Measurements from ENCODE around the gene SNTA1. TPM values are rescaled to one million over a fixed set of nuclear protein-coding genes. Genes with fewer than 3 reads are reported as not detected.
A peak's percentile ranks its signal among the peaks of the same experiment; 100 is the strongest.

Gene SNTA1
- total and polyA plus RNA-seq, 9 of the 15 experiments (the other 6 are each of a cell fraction or from before 2014, with no cell fraction given): 1.2 to 40.8 (median 20.3) TPM

GRCh38 chr20:33489495-33490022 is 46.0 kb upstream of the SNTA1 start (continued):
- TF ChIP-seq NFIX (CRISPR knock-in tag; IDR thresholded peaks at IDR 0.05; ENCODE audit: low read depth) (no peak), MTF1 (CRISPR knock-in tag; IDR thresholded peaks at IDR 0.05; ENCODE audit: borderline replicate concordance) (no peak), THAP12 (CRISPR knock-in tag; IDR thresholded peaks at IDR 0.05) (peak; percentile 85; the same call in 1 of the 2 replicates), VEZF1 (CRISPR knock-in tag; IDR thresholded peaks at IDR 0.05) (peak; percentile 72), DPF2 (IDR thresholded peaks at IDR 0.05) (peak; percentile 53), SP2 (IDR thresholded peaks at IDR 0.05; ENCODE audit: extremely low read depth, low read depth, low read length, poor library complexity, severe bottlenecking) (no peak), RBM14 (IDR thresholded peaks at IDR 0.05; ENCODE audit: borderline replicate concordance, insufficient read depth, low read depth, low read length) (no peak), SAFB (IDR thresholded peaks at IDR 0.05; ENCODE audit: borderline replicate concordance, low read depth, low read length) (peak; percentile 88), EGR1 (conservative IDR thresholded peaks at IDR 0.05) (no peak; the same call in 1 of the 2 replicates), SMAD2 (IDR thresholded peaks at IDR 0.05; ENCODE audit: low read depth, low read length) (no peak), RFX1 (IDR thresholded peaks at IDR 0.05) (no peak), FOXO4 (CRISPR knock-in tag; IDR thresholded peaks at IDR 0.05) (no peak), SMAD4 (CRISPR knock-in tag; conservative IDR thresholded peaks at IDR 0.05) (peak; percentile 12; the same call in 1 of the 2 replicates), CBX8 (IDR thresholded peaks at IDR 0.05; ENCODE audit: borderline replicate concordance, extremely low read depth, low read depth, low read length, poor library complexity, severe bottlenecking) (no peak), SMAD1 (IDR thresholded peaks at IDR 0.05; ENCODE audit: low read depth, low read length, partially characterized antibody) (peak; percentile 20), SRSF9 (IDR thresholded peaks at IDR 0.05; ENCODE audit: borderline replicate concordance, low read depth, low read length) (no peak), MTA2 (IDR thresholded peaks at IDR 0.05; ENCODE audit: low read depth) (no peak), C11orf30 (IDR thresholded peaks at IDR 0.05; ENCODE audit: low read depth) (no peak), PHB (CRISPR knock-in tag; IDR thresholded peaks at IDR 0.05) (peak; percentile 60; the same call in 1 of the 2 replicates), SNAPC5 (CRISPR knock-in tag; IDR thresholded peaks at IDR 0.05) (no peak), FOS (IDR thresholded peaks at IDR 0.05; ENCODE audit: extremely low read depth, insufficient read length) (no peak), ZNF444 (CRISPR knock-in tag; IDR thresholded peaks at IDR 0.05) (no peak), TRIM28 (IDR thresholded peaks at IDR 0.05) (no peak), TOE1 (IDR thresholded peaks at IDR 0.05; ENCODE audit: borderline replicate concordance) (peak; percentile 83; the same call in 1 of the 2 replicates), TOE1 (CRISPR knock-in tag; IDR thresholded peaks at IDR 0.05; ENCODE audit: borderline replicate concordance, low read depth) (no peak)
